ENCODE results near the gene RGSL1.

DNA sequence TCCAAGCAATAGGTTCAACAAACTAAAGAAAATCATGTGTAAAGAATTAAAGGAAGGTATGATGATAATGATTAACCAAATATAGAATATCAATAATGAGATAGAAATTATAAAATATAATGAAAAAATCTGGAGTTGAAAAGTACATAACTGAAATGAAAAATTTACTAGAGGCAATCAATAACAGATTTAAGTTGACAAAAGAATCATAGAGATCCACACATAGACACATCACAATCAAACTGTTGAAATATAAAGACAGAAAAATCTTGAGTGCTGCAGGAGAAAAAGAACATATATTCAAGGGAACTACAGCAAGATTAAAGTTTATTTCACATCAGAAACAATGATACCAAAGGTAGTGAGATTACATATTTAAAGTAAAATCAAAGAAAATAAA, 75.4 kb downstream of the RGSL1 start:
- TF ChIP-seq, protein P1, sequence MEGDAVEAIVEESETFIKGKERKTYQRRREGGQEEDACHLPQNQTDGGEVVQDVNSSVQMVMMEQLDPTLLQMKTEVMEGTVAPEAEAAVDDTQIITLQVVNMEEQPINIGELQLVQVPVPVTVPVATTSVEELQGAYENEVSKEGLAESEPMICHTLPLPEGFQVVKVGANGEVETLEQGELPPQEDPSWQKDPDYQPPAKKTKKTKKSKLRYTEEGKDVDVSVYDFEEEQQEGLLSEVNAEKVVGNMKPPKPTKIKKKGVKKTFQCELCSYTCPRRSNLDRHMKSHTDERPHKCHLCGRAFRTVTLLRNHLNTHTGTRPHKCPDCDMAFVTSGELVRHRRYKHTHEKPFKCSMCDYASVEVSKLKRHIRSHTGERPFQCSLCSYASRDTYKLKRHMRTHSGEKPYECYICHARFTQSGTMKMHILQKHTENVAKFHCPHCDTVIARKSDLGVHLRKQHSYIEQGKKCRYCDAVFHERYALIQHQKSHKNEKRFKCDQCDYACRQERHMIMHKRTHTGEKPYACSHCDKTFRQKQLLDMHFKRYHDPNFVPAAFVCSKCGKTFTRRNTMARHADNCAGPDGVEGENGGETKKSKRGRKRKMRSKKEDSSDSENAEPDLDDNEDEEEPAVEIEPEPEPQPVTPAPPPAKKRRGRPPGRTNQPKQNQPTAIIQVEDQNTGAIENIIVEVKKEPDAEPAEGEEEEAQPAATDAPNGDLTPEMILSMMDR (IDR thresholded peaks at IDR 0.05) = no peak
- TF ChIP-seq EP300 (IDR thresholded peaks at IDR 0.05) = no peak
